NCI-H2196 (cell line): ENCODE measurements around the gene KCNJ15.

Experiments used
- DNase-seq: peaks from one replicate; lab custom pipeline; 2025; ENCODE audit not compliant: unreplicated experiment; lab: John Stamatoyannopoulos, UW

Gene KCNJ15

GRCh38 chr21:38267991-38268863 is 11.4 kb downstream of the KCNJ15 start:
- no peak for DNase-seq

- no peak for DNase-seq
These were observed 12.2 kb downstream of the KCNJ15 start for GRCh38 chr21:38268864-38269575.

- no peak for DNase-seq
These were observed 12.8 kb downstream of the KCNJ15 start for GRCh38 chr21:38269576-38269936.

DNA sequence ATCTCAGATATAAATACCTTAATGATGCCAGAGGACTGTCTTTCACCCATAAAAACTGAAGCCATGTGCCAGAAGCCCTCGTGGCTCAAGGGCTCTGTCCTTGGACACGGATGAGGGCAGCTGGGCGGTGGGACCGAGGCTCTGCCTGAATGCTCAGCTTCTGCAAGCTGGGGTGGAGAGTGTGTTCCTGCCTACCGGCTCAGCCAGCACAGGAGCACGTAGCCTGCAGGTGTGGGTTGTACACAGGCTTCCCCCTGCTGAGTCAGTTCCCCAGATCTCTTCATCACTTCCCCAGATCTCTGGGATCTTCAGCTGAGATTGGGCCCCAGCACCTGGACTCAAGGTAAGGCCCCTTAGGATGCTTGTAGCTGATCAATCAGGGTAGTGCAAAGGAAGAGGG is 15.4 kb downstream of the KCNJ15 start:
- no peak for DNase-seq

- DNase-seq, result no peak
These were observed 17.2 kb downstream of the KCNJ15 start for GRCh38 chr21:38273745-38274542.

DNA sequence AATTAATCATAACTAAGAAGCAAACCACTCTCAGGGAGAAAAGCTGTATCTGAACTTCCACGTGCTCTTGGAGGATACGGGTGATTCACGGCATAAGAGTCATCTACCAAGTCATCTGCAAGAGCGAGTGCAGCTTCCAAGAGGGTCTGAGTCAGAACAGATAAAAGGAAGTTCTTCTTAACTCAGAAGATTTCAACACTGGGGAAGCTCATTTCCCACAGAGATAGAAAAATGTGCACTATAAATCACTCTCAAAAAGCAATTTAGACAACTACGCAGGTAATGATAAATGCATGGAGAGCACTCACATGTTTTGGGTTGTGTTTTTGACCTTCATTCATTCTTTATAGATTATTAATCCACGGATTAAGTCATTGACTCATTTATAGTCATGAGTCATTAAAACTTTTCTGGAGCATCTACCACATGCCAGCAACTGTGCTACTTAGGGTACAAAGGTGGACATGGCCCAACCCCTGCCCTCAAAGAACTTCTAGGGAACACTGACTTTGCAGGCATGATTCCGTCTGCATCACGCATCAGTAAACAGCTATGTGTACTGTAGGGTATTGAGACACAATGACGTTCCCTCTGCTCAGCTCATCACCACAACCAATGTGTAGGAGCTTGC is 20.8 kb downstream of the KCNJ15 start:
- DNase-seq, result no peak

DNA sequence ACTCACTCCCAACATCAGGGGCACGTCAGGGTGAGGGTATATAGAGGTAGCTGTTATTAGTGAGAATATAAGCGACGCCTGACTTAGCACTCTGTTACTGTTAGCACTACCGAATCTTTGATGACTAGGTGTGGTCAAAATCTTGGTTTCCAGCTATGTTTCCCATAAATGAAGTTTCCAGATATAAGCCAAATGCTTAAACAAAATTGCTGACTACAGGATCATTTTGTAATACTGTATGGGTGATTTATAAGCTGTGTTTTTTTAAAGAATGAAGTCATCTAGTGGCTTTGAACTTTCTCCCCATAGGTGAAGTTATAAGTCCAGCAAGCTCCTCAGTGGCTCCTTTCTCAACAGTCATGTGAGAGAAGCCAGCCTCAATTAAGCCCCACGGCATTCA is 23.7 kb downstream of the KCNJ15 start:
- no peak for DNase-seq

DNA sequence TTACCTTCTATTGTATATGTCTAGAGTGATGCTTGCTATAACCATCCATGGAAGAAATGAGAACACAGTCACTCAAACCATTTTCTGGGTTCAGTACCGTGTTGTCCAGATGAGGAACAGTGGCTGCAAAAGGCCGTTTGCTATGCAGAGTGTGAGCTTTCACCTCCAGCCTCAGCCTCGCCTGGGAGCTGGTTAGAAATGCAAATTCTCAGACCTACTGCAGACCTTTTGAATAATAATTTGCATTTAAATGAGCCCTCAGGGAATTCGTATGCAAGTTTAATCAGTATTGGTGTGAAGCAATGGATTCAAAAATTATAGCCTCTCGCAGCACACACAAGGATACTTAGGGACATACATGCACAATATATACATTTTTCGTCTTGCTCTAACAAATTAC is 24.1 kb downstream of the KCNJ15 start:
- DNase-seq, result no peak

DNA sequence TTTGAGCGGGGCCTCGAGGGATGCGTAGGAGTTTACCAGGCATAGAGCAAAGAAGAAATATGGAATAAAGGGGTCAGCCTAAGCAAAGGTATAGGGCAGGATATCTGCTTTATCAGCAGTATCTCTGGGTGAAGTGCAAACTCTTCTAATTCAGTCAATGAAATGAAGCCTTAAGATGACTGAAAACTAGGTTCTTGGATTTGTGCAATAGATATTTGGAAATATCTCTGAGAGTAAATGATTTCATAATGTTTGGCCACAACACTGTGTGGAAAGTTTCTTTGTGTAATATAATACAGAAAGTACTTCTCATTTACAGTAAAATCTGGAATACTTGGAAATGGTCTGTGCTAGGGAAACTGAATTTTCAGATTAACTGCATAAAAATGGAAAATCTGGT is 26.1 kb downstream of the KCNJ15 start:
- no peak for DNase-seq

DNA sequence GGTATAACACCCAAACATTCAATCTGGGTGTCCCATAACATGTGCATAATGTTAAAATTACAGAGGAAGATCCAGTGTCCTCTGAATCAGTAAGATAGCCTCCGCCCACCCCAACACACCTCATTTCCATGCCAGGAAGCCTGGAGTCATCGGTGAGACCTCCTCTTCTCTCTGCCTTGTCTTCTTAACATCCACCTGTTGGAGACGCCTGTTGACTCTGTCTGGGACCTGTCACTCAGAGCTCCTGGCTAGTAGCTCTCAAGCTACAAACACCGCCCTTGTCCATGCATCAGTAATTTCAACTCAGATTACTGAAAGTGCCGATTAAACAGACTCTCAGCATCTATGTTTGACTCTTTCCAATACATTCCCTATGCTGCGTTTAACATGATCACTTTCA is 27.4 kb downstream of the KCNJ15 start:
- peak; percentile 11 for DNase-seq

GRCh38 chr21:38286739-38287471 is 30.1 kb downstream of the KCNJ15 start:
- DNase-seq, result no peak

DNA sequence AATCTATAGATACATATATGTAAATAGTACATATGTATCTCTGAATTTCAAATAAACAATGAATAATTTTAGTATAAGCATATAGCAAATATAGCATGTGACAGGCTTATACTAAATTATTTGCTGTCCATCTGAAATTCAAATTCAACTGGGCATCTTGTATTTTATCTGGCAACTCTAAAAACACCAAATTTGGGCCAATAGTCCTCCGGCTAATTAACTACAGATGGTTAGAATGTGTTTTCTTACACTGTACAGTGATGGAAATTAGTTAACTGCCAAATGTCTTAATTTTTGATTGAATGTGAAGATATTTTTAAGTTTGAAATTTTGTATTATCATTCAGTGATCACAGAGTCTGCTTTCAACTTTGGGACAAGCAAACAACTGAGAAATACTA is 30.7 kb downstream of the KCNJ15 start:
- DNase-seq, result no peak

- DNase-seq, result no peak
These were observed 33.1 kb downstream of the KCNJ15 start for GRCh38 chr21:38289705-38290485.

- no peak for DNase-seq
These were observed 34.0 kb downstream of the KCNJ15 start for GRCh38 chr21:38290809-38291208.

- no peak for DNase-seq
These were observed 35.1 kb downstream of the KCNJ15 start for GRCh38 chr21:38291874-38292273.

DNA sequence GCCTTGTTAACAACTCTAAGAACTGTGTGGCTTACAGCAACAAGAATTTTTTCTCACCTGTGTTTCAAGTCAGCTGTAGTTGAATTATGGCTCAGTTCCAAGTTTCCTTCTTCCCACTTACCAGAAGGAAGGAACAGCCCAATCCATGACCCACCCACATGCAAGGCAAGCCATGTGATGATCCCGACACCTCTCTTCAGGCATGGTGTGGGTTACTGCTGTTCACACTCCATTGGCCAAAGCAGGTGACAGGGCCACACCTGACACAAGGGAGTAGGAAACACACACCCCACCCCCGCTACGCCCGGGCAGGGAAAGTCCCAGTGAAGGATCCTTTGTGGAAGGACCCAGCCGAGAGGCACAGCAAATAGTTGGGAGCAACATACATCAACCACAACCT is 36.3 kb downstream of the KCNJ15 start:
- DNase-seq, result peak; percentile 11

GRCh38 chr21:38293765-38294164 is 37.0 kb downstream of the KCNJ15 start:
- DNase-seq, result no peak

GRCh38 chr21:38294609-38295008 is 37.8 kb downstream of the KCNJ15 start:
- no peak for DNase-seq

GRCh38 chr21:38295997-38296764 is 39.4 kb downstream of the KCNJ15 start:
- DNase-seq, result no peak
